ENCODE data around the gene PINK1.

PINK1 gene

DNA sequence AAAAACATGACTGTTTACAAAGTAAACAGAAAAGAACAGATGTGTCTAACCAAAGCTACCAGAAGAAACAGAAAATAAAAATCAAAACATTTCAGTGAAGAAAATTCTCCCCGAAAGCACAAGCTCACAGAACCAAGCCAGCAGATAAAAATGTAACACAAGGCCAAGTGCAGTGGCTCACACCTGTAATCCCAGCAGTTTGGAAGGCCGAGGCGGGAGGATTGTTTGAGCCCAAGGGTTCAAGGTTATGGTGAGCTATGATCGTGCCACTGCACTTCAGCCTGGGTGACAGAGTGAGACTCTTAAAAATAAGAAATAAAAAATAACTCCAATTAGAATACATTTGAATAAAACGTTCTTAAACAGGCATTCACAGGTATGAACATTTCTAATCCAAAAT lies 47.0 kb downstream of the PINK1 start:
- DNase-seq = no peak

DNA sequence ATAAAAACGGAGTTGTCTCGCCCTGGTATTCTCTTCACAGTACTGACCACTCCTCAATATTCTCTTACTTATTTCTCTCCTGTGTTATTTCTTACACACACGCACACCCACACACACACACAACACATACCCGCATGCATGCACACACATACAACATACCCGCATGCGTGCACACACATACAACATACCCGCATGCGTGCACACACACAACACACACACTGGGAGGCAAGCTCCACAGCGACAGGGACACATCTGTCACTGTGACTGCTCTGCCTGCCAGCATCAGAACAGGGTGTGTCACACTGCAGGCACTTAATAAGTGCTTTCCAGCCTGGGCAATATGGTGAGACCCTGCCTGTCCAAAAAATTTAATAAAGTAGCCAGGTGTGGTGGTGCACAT lies 48.7 kb downstream of the PINK1 start:
- no peak for DNase-seq

DNA sequence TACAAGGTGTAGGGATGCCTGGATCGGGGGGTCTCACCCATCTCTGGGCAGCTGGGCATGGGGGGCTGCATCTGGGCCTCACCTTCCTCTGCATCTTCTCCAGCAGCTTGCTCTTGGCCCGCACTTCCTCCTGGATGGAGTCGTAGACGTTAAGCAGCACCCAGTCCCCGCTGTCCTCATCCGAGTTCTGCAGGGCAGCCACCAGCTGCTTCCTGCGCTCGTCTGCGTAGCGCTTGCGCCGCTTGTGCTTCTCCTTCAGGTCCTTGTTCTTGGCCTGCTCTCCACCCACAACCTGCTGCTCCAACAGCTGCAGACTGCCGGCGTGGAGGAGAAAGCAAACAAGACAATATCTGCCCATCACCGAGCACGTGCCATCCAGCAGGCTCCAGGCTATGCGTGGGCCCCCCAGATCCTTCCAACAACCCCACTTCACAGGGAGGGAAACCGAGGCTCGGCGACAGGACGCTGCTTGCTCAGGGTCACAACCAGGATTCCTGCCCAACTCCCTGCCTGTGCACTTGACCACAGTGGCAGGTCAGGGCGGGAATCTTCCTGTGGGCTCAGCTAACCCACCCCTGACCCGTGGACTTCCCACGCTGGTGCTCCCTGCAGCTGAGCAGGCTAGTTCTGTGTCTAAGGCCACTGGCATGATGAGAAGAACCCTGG lies 49.4 kb downstream of the PINK1 start:
- peak in 20 of 51 donors; percentile 4 to 43 (median 20) for DNase-seq

DNA sequence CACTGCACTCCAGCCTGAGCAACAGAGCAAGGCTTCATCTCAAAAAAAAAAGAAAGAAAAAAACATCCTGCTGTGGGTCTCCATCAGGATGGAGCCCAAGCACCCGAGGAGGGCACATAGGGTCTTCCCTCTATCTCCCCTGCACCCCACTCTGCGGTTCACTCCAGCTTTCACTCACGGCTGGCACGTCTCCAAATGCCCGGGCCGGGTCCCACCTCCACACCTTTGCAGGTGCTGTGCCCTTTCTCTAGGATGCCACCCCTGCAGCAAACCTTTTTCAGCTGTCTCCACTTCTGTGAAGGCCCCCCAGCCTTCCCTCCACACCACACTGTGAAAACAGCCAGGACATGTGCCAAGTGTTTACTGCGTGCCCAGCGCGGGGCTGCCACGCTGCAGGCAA lies 50.4 kb downstream of the PINK1 start:
- DNase-seq = no peak

DNA sequence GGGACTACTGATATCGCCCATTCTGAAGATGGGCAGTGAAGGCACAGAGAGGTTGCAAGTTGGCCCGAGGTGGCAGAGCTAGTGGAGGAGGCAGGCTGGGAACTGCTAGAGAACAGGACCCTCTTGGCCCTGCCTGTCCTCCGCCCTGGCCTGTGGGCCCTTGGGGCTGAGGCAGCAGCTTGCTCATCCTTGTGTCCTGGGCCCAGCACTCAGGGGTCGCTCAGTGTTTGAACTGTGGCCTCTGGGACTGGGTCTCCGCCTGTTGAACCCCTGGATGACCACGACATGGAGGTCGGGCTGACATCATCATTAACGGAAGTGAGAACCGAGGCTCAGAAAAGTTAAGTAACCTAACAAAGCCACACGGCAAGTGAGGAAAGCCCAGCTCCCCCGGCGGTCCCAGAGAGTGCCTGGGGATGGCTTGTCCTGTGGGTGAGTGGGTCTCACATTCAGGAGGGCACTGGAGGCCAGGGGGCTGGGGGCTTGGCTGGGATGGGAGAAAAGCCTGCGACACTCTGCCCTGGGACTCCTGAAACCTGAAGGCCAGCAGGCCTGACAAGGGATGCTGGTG lies 50.9 kb downstream of the PINK1 start:
- DNase-seq = no peak

DNA sequence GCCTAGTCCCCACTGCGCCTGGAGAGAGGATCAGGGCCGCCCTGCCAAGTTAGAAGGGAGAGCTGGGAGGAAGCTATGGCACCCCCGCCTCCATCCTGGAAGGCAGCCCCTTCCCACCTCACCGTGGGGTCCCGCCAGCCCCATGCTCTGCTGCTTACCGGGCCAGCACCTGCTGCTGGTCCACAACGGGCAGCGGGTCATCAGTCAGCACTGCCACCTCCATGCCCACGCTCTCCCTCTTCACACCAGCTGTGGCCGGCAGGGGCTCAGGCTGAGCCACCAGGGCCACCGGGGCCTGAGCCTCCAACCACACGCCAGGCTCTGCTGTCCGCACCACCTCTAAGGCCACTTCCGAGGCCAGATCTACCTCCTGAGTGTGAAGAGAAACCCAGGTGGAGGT lies 51.4 kb downstream of the PINK1 start:
- no peak for DNase-seq

DNA sequence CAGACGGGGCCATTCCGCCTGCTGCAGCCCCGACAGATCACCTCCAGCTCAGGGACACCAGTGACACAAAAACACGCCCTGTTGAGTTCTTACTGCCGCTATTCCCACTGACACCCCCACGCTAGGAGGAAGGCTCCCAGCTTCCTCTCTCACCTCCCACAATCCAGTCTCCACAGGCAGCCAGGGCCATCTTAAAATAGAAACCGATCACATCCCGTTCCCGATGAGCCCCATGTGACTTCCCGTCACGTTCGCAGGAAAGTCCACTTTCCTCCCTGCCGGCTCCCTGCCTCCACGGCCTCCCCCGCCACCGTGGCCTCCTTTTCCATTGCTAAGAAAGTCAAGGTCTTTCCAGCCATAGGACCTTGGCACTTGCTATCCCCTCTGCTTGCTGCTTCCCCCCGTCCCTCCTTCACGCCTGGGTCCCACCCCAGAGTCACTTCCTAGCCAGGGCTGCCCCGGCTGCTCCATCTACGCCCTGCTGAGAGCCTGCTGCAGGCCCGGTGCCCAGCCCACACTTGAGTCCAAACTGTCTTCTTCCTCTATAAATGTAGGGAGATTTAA lies 51.9 kb downstream of the PINK1 start:
- peak in 3 of 51 donors; percentile 12 to 42 (median 16) for DNase-seq

DNA sequence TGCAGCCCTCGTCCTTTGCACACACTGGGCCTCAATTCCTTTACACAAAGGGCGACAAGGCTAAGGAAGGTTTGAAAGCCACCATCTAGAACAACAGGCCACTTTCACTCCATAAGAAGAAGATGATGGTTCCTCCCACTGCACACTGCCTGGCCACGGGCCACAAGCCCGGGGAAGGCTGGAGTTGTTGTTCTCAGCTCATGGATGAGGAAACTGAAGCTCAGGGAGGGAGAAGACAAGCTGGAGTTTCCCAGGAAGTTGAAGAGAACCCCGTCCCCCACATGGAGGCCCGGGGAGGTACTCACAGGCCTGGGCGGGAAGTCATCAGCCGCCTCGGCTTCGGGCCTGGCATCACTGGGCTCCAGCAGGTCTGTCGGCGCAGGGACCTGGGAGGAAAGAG lies 52.5 kb downstream of the PINK1 start:
- DNase-seq = peak in 1 of 51 donors; percentile 41

DNA sequence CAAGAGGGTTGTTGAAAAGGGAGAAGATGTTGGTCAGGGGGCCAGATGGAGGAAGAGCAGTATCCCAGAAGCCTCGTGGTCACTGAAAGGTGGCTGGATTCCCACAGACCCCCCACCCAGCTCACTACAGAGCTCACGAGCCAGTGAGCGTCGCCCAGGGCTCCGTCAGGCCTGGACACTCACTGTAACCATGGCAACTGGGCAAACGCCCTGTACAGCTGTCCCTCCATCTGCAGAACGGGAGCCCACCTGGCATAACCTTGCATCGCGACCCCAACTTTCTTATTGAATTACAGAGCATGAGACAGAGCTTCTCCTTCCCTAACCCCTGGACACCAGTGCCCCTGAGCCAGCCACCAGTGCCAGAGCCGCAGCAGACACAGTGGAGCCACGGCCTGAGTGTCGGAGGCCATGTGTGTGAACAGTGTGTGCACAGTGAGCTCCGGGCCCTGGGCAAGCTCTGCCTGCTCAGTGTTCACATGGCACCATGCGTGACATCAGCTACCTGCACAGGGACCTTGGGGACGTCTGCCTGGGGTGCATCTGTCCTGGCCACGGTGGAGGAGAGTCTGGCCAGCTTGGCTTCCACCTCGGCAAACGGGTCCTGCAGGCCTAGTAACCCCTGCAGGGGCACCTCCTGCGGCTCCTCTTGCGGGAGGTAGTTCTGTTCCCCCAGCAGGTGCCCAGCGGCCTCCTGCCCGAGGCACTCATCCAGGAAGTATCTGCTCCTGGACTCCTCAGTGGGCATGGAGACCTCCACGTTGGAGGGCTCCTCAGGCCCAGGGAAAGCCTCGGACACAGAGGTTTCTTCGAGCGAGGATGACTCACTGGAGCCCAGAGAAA lies 53.8 kb downstream of the PINK1 start:
- no peak for DNase-seq

DNA sequence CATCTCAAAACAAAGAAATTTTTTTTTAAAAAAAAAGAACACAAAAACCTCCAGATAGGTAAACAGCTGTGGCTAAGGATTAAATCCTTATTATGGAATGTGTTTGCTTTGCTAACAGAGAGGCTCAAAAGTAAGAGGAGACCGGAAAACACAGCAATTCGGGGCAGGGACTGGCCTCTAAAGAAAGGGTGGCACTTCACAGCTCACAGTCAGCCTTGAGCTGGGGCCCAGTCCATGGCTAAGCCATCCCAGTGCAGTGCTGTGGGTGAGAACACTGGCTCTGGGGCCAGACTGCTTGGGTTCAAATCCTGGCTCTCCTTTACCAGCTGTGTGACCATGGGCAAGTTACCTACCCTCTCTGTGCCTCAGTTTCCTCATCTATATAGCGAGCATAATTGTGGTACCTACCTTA lies 56.4 kb downstream of the PINK1 start:
- no peak for DNase-seq

DNA sequence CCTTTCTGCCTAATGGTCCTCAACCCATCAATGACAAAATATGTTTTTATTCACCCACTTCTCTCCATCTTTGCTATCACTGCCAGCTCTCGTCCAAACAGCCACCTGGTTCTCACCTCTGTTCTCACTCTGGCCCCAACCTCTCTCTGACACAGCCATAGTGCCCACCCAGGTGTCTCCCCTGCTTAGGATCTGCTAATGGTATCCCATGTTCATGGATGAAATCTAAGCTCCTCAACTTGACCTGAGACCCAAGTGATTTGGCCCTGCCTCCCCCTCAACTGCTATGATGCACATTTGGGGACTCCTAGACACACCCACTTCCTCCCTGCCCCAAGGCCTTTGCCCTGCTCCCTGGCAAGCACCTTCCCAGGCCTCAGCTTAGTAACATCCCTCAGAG lies 58.6 kb downstream of the PINK1 start:
- no peak for DNase-seq

DNA sequence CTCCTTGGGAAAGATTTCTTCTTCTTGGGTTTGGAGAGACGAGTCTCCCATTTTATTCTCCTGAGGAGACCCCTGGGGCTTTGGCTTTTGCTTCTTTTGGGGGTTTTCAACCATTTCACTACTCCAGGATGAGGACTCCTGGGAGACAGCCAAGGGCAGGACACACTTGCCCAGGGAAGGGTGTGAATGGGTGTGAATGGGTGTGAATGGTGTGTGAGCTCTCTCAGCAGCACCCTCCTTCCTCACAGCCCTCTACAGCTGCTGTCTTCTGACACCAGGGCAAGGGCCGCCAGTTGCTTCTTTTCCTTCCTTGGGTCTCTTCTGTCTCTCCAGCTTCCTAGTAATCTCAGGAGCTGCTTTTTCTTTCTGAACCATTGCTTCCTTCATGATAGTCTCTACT lies 60.4 kb downstream of the PINK1 start:
- DNase-seq = no peak

DNA sequence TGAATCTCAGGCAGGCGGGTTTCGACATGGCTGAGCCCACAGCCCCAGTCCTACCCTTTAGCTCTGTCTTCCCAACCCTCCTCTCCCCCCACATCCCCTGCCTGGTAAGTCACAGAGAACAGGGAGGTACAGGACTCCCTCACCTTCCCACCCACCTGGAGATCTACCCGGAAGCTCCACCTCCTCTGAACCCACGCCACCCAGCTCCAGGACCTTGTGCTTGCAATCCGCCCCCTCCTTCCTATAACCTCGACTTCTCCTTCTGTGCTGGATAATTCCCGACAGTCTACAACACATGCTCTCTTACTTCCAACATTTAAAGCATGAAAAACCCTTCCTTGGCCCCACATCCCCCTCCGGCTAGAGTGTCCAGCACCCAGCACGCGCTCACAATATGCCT lies 62.3 kb downstream of the PINK1 start:
- no peak for DNase-seq

DNA sequence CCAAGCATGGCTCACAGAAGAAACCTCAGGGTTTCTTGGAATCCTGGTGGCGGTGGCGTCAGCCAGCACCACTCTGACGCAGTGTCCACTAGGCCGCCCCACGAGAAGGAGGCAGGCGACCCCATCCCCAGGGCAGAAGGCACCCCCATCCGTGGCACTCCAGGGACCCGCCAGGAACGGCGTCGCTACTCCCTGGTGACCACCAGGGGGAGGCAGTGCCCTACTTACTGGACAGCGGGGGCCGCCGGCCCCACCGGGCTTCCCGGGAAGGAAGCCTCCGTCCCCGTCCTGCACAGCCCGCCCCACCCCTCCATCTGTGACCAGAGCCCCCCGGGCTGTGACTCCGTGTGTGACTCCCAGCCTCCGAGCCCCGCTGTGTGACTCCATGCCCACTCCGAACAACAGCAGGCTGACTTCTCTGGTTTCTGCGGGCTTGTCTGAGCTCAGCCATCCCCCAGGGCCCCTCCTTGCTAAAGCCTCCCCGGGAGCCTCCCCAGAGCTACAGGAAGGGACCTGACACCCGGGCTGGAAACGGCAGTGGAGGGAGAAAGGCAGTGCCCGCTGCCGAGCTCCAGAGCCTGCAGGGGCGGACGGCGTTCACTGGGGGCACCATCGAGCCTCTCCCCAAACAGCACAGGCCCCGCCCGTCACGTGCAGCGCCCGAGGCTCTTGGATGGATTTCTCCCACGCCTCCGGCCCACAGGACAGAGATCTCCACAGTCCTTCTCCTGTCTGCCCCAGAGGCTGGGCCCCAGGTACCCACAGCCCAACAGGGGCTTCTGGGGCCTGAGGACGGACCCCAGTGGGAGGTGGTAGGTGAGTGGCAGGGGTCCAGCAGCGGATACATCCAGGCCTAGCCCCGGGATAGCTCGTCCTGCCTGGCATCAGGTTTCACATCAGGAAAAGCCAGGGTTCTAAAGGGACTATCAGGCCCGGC lies 63.4 kb downstream of the PINK1 start:
- peak; percentile 30 to 89 (median 69) for DNase-seq

DNA sequence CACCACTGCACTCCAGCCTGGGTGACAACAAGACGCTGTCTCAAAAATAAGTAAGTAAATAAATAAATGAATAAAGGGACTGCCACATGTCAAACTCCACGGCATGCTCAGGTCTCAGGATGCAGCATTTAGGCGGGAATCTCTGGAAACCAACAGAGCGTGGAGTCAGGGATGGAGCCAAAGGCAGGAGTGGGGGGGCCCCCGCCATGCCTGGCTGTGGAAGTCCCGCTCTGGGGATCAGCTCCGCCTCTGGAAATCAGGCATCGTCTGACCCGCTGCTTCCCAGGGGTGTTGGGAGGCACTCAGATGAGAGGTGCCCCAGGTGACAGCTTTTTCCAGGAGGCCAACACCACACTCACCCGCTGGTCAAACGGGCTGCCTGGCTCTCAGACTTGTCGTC lies 64.3 kb downstream of the PINK1 start:
- no peak for DNase-seq

DNA sequence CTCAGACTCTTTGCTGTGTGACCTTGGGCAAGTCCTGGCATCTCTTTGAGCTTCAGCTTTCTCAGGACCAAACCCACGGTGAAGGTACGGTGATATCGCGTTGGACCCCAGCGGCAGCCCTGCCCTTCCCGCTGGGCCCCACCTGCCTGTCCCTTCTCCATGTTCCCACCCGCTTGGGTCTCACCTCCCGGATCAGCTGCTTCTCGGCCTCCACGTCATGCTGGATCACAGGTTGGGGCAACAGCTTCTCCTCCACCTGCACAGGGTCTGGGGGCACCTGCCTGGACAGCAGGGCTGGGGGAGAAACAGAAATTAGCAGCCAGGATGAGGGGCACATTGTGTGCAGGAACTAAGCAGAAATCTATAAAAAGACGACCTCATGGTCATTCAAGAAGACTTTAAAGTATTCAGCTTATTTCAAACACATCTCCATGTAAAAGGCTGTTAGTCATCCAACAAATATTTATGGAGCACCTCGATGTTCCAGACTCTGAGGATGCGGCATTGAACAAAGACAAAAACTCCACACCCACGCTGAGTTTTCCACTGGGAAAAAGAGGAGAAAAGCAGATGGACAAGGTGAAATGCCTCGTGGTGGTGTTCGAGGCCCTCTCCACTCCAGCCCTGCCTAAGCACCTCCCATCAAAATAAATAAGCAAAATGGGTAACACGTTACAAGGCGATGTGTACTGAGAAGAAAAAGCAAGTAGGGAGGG lies 65.1 kb downstream of the PINK1 start:
- DNase-seq = no peak

DNA sequence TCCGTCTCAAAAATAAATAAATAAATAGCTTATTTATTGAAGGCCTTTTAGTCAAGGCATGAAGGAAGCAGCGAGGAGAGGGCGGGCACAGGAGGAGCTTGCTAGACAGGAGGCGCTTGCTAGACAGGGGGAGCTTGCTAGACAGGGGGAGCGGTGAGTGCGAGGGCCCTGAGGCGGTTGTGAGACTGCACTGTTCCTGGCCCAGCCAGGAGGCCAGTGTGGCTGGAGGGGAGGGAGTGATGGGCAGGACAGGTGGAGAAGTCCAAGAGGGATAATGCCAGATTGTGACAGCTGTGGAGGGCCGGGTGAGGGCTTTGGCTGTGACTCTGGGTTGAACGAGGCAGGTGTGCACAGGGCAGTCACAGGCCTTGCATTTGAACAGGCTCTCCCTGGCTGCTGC lies 66.3 kb downstream of the PINK1 start:
- no peak for DNase-seq

DNA sequence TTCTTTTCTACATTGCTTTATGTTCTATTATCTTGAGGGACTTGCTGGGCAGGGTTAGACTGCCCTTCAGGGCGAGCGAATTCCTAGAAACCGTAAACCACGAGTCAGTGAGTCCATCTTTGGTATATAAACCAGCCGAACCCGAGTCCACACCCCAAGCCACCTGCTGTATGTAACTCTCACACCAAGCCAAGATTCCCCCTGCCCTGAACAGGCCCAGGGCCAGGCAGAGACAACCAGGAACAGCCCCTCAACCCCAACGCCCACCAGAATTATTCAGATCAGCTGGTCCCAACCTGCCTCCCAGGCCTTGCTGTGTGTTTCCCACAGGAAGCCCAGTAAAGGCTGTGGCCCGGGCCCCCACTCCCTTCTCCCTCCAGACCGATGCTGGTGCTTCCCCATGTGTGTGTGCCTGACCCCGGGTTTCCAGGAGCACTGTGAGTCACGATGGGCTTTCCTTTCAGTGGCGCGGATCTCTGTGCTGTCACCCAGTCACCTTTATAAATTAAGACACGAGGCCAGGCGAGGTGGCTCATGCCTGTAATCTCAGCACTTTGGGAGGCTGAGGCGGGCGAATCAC lies 67.5 kb downstream of the PINK1 start:
- DNase-seq = no peak

All from hypothalamus (tissue), 51 donors.